ENCODE measurements around the gene HOXA10. TPM values are rescaled to one million over a fixed set of nuclear protein-coding genes. Genes with fewer than 3 reads are reported as not detected.

The HOXA10 gene
- polyA plus RNA-seq, 1 donor: 30.3 TPM

- DNase-seq: peak; percentile 94
Measured at GRCh38 chr7:27165089-27165995, 8.8 kb downstream of the HOXA10 start, which contains the start of gene HOXA9. HOXA9 (minus strand) TSS chr7:27165537; CDS start chr7:27165457, 80 bp downstream.

DNA sequence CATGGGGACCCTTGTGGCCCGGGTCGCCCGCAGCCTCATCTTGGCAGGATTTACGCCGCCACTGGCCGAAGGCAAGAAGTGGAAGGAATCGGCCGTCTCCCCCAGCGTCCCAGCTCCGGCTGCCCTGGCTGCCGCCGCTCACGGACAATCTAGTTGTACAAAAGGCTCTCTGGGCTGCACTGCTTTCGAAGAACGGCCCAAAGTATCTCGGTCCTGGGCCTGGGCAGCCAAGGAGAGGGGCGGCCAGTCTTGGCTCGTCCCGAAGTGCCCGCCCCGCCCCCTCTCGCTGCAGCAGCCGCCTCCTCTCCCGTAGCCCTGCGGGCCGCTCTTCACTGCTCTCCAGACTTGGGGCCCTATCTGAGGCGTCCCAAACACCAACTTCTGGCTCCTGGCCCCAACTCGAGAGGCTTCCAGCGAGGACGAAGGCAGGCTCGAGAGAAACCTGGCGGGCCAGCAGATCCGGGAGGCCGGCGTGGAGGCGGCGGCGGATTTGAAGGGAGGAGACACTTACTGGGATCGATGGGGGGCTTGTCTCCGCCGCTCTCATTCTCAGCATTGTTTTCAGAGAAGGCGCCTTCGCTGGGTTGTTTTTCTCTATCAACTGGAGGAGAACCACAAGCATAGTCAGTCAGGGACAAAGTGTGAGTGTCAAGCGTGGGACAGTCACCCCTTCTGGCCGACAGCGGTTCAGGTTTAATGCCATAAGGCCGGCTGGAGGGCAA is 9.6 kb downstream of the HOXA10 start:
- no peak for DNase-seq

GRCh38 chr7:27164045-27164366 is 10.1 kb downstream of the HOXA10 start:
- DNase-seq: no peak

DNA sequence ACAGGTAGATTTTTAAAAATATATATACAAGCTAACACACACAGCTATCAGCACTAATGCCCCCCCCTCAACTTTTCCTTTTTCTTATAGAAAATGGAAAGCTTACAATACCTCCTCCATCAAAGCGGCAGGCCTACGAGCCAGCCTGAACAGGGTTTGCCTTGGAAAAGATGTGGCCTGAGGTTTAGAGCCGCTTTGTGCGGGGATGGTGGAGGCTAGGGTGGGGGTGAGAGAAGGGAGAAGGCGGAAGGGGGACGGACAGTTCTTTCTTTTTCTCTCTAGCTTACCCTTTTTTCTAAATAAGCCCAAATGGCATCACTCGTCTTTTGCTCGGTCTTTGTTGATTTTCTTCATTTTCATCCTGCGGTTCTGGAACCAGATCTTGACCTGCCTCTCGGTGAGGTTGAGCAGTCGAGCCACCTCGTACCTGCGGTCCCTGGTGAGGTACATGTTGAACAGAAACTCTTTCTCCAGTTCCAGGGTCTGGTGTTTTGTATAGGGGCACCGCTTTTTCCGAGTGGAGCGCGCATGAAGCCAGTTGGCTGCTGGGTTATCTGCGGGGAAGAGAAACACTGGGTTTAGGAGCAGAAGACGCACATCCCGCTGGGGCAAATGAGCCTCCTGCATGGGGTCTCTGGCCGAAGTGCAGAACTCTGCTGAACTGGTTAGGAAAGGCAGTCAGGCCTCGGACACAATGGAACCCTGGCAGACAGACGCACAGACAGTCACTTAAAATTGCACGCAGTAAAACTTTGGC is 10.7 kb downstream of the HOXA10 start:
- no peak for DNase-seq

DNA sequence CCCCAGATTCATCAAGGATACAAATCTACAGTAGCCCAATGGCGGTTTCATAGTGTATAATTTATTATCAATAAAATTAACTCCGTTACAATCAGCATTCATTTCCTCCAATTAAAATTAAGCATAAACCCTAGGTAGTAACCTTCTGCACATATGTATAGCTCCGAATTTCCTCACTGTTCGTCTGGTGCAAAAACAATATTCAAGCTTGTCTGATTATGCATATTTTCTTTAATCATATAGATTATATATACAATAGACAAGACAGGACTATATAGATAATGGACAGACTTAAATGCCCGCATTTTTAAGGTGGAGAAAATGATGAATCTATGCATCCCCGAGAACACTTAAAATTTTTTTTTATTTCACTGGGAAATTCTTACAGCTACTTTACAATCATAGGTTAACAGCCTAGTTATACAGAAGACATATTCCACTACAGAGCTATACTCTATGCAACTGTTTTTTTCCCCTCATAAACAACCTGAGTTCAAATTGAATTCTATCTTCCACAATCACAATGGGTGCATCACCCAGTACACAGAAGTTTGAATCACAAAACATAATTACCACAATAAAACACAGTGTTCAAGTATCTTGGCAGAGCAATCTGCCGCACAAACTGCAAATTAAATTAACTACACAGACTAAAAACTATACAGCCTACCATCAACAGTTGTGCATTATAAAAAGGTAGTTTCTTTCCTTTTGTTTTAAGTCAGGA is 11.4 kb downstream of the HOXA10 start:
- no peak for DNase-seq

- no peak for DNase-seq
Measured at GRCh38 chr7:27161721-27162560, 12.2 kb downstream of the HOXA10 start.

- DNase-seq: no peak
Measured at GRCh38 chr7:27161214-27161720, 12.9 kb downstream of the HOXA10 start.

DNA sequence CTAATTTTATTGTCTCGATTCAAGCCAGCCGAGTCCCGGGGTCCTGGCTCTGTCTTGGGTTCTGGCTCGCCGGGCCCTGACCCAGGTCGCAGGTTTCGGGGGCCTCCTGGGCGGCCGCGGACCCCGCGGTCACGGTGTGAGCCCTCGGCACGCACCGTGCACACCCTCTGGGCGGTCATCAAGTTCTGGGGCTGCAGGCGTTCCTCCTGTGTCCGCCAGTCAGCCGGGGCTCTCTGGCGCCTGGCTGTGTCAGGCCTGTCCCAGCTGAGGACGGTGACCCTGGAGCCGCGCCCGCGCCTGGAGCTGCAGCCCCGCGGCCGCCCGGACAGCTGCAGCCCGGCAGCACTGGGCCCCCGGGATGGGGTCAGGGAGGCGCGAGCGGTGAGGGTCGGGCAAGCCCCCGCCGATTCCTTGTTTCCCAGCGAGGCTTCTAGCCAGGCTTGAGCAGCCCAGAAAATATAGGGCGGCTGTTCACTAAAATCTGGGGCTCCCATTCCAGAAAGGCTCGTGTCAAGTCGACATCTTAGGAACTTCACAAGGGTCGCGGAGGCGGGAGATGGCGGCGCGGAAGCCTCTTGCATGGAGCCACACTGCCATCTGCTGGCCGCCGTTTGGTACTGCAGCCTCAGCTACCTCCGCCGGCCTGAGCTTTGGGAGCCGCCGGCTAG is 13.4 kb downstream of the HOXA10 start:
- peak; percentile 91 for DNase-seq

DNA sequence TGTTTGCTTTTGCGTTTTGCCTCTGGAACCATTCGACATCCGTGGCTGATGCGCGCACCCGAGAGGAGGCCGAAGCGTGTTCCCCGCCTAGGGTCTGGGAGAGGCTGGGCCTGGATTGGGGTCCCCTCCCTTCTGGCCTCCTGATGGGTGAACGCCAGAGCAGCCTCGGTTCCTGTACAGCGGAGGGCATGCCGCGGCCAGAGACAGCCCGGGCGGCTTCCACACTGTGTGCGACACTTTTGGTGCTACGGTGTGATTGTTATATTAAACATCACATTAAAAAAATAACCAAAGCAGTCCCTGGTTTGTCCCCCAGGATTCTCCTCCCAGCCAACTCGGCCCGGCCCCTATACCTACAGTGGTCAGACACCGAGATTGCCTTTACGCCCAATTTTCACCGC is 14.0 kb downstream of the HOXA10 start:
- DNase-seq: no peak

DNA sequence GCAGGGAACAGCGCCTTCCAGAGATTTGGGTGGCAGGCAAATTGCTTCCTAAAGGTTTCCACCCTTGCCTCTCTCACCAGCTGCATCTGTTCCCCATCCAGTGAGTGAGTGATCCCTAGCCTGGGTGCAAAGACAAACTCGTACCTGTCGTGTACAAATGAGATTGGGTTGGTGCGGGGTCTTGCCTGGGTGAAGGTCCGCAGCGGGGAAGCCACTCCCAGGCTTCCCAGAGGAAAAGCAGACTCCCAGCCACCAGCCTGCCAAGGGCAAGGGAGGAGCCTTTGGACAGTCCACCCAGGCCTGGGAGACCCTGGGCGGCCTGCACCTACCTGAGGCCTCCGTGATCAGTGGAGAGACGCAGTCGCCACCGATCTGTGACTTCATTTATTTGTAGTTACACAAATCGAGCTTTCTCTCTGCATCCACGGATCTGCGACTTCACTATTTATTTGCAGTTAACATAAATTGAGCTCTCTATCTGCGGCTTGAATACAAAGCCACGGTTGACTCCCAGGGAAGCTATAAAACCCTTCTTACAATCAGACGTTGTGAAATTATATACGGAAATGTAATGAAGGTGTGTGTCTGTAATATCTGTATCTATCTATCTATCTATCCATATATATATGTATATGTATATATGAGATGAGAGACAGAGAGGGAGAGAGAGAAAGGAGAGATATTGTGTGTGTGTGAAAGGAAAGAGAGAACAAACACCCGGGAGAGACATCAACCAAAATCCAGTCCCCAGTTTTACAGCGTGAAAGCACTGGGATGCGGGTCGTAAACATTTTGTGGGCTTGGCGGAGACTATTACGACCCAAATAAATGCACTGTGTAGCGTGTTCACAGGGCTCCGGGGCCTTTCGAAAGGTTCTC is 14.6 kb downstream of the HOXA10 start:
- no peak for DNase-seq

DNA sequence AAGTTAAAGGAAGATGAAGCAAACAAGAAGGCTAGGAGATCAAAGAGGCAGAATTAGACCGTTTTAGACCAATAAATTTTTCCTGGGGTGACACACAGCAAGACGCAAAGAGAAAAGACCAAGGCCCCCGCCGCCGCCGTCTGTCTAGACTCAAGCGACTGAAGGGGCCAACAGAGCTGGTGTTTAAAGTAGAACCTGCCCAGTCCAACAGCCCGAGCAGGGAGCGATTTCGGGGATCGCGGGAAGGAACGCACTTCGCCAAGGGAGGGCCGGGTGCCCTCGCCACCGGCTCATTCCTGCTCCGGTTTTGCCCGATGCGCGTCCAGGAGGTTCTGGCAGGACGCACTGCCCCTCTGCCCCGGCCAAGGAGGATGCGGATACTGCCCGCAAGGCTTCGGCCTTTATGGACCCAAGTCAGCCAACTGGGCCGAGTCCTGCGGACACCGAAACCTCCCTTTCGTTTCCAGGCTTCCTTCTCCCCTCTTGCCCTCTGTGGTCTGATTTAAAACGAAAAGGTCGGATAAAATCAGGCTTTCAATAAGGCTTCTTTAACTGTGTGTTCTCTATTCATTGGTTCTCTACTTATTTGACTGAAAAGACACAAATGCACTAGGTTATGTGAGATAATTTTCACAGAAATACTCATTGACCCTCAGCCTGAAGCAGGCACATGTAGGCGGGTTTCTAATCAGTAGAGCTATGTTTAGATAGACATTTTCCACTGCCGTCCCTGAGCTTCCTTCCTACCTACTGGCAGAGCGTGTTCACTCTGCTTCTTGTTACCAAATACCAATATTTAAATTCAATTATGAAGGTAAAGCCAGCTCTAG is 15.5 kb downstream of the HOXA10 start:
- DNase-seq: no peak

- no peak for DNase-seq
Measured at GRCh38 chr7:27157702-27158431, 16.3 kb downstream of the HOXA10 start.

DNA sequence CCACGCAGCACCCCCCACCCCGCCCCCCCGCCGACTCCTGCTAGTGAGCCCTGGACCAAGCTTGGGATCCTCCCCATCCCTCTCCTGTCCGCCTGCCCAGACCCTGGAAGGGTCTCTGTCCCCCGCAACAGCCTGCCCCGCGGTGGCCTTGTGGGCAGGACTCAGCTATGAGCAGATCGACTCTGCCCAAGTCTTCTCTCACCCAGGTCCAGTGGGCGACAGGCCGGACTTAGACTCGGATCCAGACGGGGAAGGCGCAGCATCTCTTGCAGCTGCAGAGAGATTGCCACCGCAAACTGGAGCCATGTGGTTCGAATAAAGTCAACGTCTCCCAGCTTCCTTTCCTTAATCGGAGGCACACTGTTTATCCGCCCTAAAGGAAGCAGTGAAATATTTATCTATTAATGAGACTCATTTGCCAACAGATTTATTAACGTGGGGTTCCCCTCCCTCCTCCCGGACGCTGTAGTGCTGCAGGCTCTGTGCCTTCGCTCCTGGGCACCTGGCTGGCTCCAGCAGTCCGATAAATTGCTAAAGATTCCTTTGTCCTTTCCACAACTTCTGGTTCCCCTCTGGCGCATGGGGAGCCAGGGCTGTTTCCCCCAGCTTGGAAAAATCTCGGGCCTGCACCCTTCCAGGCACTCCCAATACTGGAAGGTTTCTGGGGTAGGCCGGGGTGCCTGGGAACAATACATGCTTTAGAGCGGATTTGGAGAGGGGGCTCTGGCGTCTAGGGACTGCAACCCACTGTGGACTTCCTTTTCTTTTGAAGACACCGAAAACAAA is 17.0 kb downstream of the HOXA10 start:
- no peak for DNase-seq

GRCh38 chr7:27156508-27156898 is 17.6 kb downstream of the HOXA10 start, which contains the start of gene HOXA7:
HOXA7 (minus strand) TSS chr7:27156675; CDS start chr7:27156545, 130 bp downstream.
- DNase-seq: peak; percentile 88

DNA sequence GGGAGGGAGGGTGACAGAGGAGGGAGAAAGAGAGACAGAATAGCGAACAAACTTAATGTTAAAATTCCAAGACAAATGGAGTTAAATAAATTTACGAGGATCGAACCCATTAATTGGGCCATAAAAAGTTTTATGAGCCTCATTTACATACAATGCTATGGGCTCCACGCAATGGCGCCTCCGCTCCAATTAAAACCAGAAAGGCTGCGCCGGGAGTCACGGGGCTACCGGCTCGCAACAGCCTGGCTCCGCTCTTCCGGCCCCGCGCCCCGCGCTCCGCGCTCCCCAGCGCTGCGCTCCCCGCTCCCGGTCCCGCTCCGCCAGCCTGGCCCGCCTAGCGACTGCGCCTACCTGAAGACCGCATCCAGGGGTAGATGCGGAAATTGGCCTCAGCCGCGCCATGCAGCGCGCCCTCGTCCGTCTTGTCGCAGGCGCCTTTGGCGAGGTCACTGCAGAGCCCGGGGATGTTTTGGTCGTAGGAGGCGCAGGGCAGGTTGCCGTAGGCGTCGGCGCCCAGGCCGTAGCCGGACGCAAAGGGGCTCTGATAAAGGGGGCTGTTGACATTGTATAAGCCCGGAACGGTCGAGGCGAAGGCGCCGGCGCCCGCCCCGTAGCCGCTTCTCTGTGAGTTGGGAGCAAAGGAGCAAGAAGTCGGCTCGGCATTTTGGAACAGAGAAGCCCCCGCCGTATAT is 18.2 kb downstream of the HOXA10 start:
- peak; percentile 59 for DNase-seq
